ENCODE data around the gene LIN37.

Gene LIN37

GRCh38 chr19:35740108-35740422 lies 8.3 kb upstream of the LIN37 start:
- Histone ChIP-seq H3K27ac (peak overlapping the region; percentile 98), H3K36me3 (peaks cover 48% of the 10 kb centered on the region), H3K27me3 (no peaks in the 10 kb centered on the region), H3K4me3 (ENCODE audit: low read depth in 1 of 2, low read length in 1 of 2) (peak overlapping the region; percentile 91 to 93), H3K4me1 (ENCODE audit: control insufficient read depth in 1 of 2, insufficient read depth in 1 of 2, low read depth in 1 of 2, low read length in 1 of 2) (peaks cover 48 to 53% of the 10 kb centered on the region in 2 experiments), H3K9me3 (no peaks in the 10 kb centered on the region)
- no peak for TF ChIP-seq CTCF (IDR thresholded peaks at IDR 0.05)

GRCh38 chr19:35740423-35741202 lies 7.8 kb upstream of the LIN37 start:
- H3K4me3 ChIP-seq (ENCODE audit: low read depth in 1 of 2, low read length in 1 of 2): peak overlapping the region; percentile 91 to 93
- peak; percentile 38 for TF ChIP-seq CTCF (IDR thresholded peaks at IDR 0.05)
- H3K36me3 ChIP-seq: peaks cover 42% of the 10 kb centered on the region
- peak overlapping the region; percentile 98 for H3K27ac ChIP-seq
- H3K9me3 ChIP-seq: no peaks in the 10 kb centered on the region
- peaks cover 49 to 54% of the 10 kb centered on the region in 2 experiments for H3K4me1 ChIP-seq (ENCODE audit: control insufficient read depth in 1 of 2, insufficient read depth in 1 of 2, low read depth in 1 of 2, low read length in 1 of 2)
- no peaks in the 10 kb centered on the region for H3K27me3 ChIP-seq

GRCh38 chr19:35741203-35741515 lies 7.2 kb upstream of the LIN37 start:
- H3K27ac ChIP-seq: peak overlapping the region; percentile 98

GRCh38 chr19:35742121-35742724 lies 6.2 kb upstream of the LIN37 start, which contains the start of gene IGFLR1:
Gene IGFLR1 (minus strand): TSS chr19:35742452. CDS start chr19:35741180, 1,272 bp downstream.
- no peak for TF ChIP-seq CTCF (IDR thresholded peaks at IDR 0.05)
- Histone ChIP-seq H3K36me3 (peaks cover 26% of the 10 kb centered on the region), H3K27ac (peak within 1 kb of the TSS; percentile 98), H3K4me1 (ENCODE audit: control insufficient read depth in 1 of 2, insufficient read depth in 1 of 2, low read depth in 1 of 2, low read length in 1 of 2) (peaks cover 59 to 69% of the 10 kb centered on the region in 2 experiments), H3K27me3 (no peaks in the 10 kb centered on the region), H3K9me3 (no peaks in the 10 kb centered on the region), H3K4me3 (ENCODE audit: low read depth in 1 of 2, low read length in 1 of 2) (peak within 1 kb of the TSS; percentile 91 to 93)

More at GRCh38 chr19:35741203-35741515, 7.2 kb upstream of the LIN37 start:
- Histone ChIP-seq H3K36me3 (peaks cover 37% of the 10 kb centered on the region), H3K4me3 (ENCODE audit: low read depth in 1 of 2, low read length in 1 of 2) (peak overlapping the region; percentile 91 to 93), H3K9me3 (no peaks in the 10 kb centered on the region), H3K27me3 (no peaks in the 10 kb centered on the region), H3K4me1 (ENCODE audit: control insufficient read depth in 1 of 2, insufficient read depth in 1 of 2, low read depth in 1 of 2, low read length in 1 of 2) (peaks cover 54 to 59% of the 10 kb centered on the region in 2 experiments)
- no peak for TF ChIP-seq CTCF (IDR thresholded peaks at IDR 0.05)

GRCh38 chr19:35743640-35744429 lies 4.5 kb upstream of the LIN37 start:
- no peak for TF ChIP-seq CTCF (IDR thresholded peaks at IDR 0.05)
- Histone ChIP-seq H3K4me1 (ENCODE audit: control insufficient read depth in 1 of 2, insufficient read depth in 1 of 2, low read depth in 1 of 2, low read length in 1 of 2) (peaks cover 71 to 81% of the 10 kb centered on the region in 2 experiments), H3K9me3 (no peaks in the 10 kb centered on the region), H3K27me3 (no peaks in the 10 kb centered on the region), H3K36me3 (peaks cover 10% of the 10 kb centered on the region), H3K4me3 (ENCODE audit: low read depth in 1 of 2, low read length in 1 of 2) (peak overlapping the region; percentile 74 to 83), H3K27ac (peak overlapping the region; percentile 96)
